ENCODE measurements around the gene GOLIM4.
"Not testable (repeated sequence)": the region's sequence is repeated elsewhere in the genome, so short reads cannot be mapped to it uniquely, and the experiment has no call there.

GRCh38 chr3:168056398-168057230, 39.1 kb downstream of the GOLIM4 start:
- TF ChIP-seq ZNF274 (IDR thresholded peaks at IDR 0.05; ENCODE audit: low read depth, low read length); YY1 (IDR thresholded peaks at IDR 0.05; ENCODE audit: insufficient read depth, insufficient read length); SUZ12 (IDR thresholded peaks at IDR 0.05; ENCODE audit: extremely low read depth, insufficient read depth, insufficient read length): not testable (repeated sequence)

Measured in NT2/D1 (cell line).